ENCODE measurements around the gene KLRC3. TPM values are rescaled to one million over a fixed set of nuclear protein-coding genes. Genes with fewer than 3 reads are reported as not detected.
"Not testable (repeated sequence)": the region's sequence is repeated elsewhere in the genome, so short reads cannot be mapped to it uniquely, and the experiment has no call there.

Gene KLRC3
- total RNA-seq, 1 experiment from 2014 or later: not detected

GRCh38 chr12:10437601-10438000 lies 17.2 kb upstream of the KLRC3 start:
- H3K27ac Mint-ChIP-seq (ENCODE audit: unreplicated experiment); H3K27me3 Mint-ChIP-seq (ENCODE audit: unreplicated experiment); intact Hi-C loops (cut with micrococcal nuclease; ENCODE audit: unreplicated experiment); CTCF ChIA-PET; DNase-seq; H3K9me3 Mint-ChIP-seq (ENCODE audit: low read depth, unreplicated experiment); H3K36me3 Mint-ChIP-seq (ENCODE audit: insufficient read depth, unreplicated experiment); H3K4me3 Mint-ChIP-seq (ENCODE audit: low read depth, unreplicated experiment); BruUV-seq (replicated peaks); H3K4me1 Mint-ChIP-seq (ENCODE audit: low read depth, unreplicated experiment): not testable (repeated sequence)

GRCh38 chr12:10435816-10436215 lies 15.4 kb upstream of the KLRC3 start, which contains the start of gene KLRC2:
Gene KLRC2 (minus strand): TSS chr12:10436010. CDS start chr12:10435986, 24 bp downstream.
- H3K27me3 Mint-ChIP-seq (ENCODE audit: unreplicated experiment); H3K4me1 Mint-ChIP-seq (ENCODE audit: low read depth, unreplicated experiment); H3K27ac Mint-ChIP-seq (ENCODE audit: unreplicated experiment); H3K9me3 Mint-ChIP-seq (ENCODE audit: low read depth, unreplicated experiment); CTCF ChIA-PET; intact Hi-C loops (cut with micrococcal nuclease; ENCODE audit: unreplicated experiment); BruUV-seq (replicated peaks); H3K4me3 Mint-ChIP-seq (ENCODE audit: low read depth, unreplicated experiment); H3K36me3 Mint-ChIP-seq (ENCODE audit: insufficient read depth, unreplicated experiment): not testable (repeated sequence)
- peak; percentile 15 for DNase-seq

- intact Hi-C loops (cut with micrococcal nuclease; ENCODE audit: unreplicated experiment); H3K4me3 Mint-ChIP-seq (ENCODE audit: low read depth, unreplicated experiment); H3K4me1 Mint-ChIP-seq (ENCODE audit: low read depth, unreplicated experiment); BruUV-seq (replicated peaks); DNase-seq; CTCF ChIA-PET; H3K27ac Mint-ChIP-seq (ENCODE audit: unreplicated experiment); H3K36me3 Mint-ChIP-seq (ENCODE audit: insufficient read depth, unreplicated experiment); H3K9me3 Mint-ChIP-seq (ENCODE audit: low read depth, unreplicated experiment); H3K27me3 Mint-ChIP-seq (ENCODE audit: unreplicated experiment): not testable (repeated sequence)
Observed at GRCh38 chr12:10430623-10431022, 10.2 kb upstream of the KLRC3 start.

- H3K27ac Mint-ChIP-seq (ENCODE audit: unreplicated experiment); H3K4me1 Mint-ChIP-seq (ENCODE audit: low read depth, unreplicated experiment); CTCF ChIA-PET; intact Hi-C loops (cut with micrococcal nuclease; ENCODE audit: unreplicated experiment); DNase-seq; H3K36me3 Mint-ChIP-seq (ENCODE audit: insufficient read depth, unreplicated experiment); H3K27me3 Mint-ChIP-seq (ENCODE audit: unreplicated experiment); H3K4me3 Mint-ChIP-seq (ENCODE audit: low read depth, unreplicated experiment); BruUV-seq (replicated peaks); H3K9me3 Mint-ChIP-seq (ENCODE audit: low read depth, unreplicated experiment): not testable (repeated sequence)
Observed at GRCh38 chr12:10425938-10426337, 5.5 kb upstream of the KLRC3 start.

GRCh38 chr12:10424260-10424899 lies 4.0 kb upstream of the KLRC3 start:
- H3K9me3 Mint-ChIP-seq (ENCODE audit: low read depth, unreplicated experiment); H3K4me1 Mint-ChIP-seq (ENCODE audit: low read depth, unreplicated experiment); DNase-seq; CTCF ChIA-PET; H3K4me3 Mint-ChIP-seq (ENCODE audit: low read depth, unreplicated experiment); intact Hi-C loops (cut with micrococcal nuclease; ENCODE audit: unreplicated experiment); H3K27ac Mint-ChIP-seq (ENCODE audit: unreplicated experiment); BruUV-seq (replicated peaks); H3K36me3 Mint-ChIP-seq (ENCODE audit: insufficient read depth, unreplicated experiment); H3K27me3 Mint-ChIP-seq (ENCODE audit: unreplicated experiment): not testable (repeated sequence)

- H3K9me3 Mint-ChIP-seq (ENCODE audit: low read depth, unreplicated experiment); H3K4me3 Mint-ChIP-seq (ENCODE audit: low read depth, unreplicated experiment); H3K27ac Mint-ChIP-seq (ENCODE audit: unreplicated experiment); H3K27me3 Mint-ChIP-seq (ENCODE audit: unreplicated experiment); CTCF ChIA-PET; intact Hi-C loops (cut with micrococcal nuclease; ENCODE audit: unreplicated experiment); BruUV-seq (replicated peaks); DNase-seq; H3K4me1 Mint-ChIP-seq (ENCODE audit: low read depth, unreplicated experiment); H3K36me3 Mint-ChIP-seq (ENCODE audit: insufficient read depth, unreplicated experiment): not testable (repeated sequence)
Observed at GRCh38 chr12:10422159-10422558, 1.8 kb upstream of the KLRC3 start.

GRCh38 chr12:10409392-10409791 lies 11.0 kb downstream of the KLRC3 start, which contains the start of gene KLRC4:
Gene KLRC4 (minus strand): TSS chr12:10409757. CDS start chr12:10409575, 182 bp downstream.
- no peaks in the 10 kb centered on the region for H3K9me3 Mint-ChIP-seq (ENCODE audit: low read depth, unreplicated experiment)
- no peak for TF ChIP-seq CTCF (IDR thresholded peaks at IDR 0.05; ENCODE audit: unreplicated experiment)
- H3K27me3 Mint-ChIP-seq (ENCODE audit: unreplicated experiment): no peaks in the 10 kb centered on the region
- no TSS peak for BruUV-seq (replicated peaks)
- intact Hi-C loops (cut with micrococcal nuclease; ENCODE audit: unreplicated experiment): no loop called here
- no peaks in the 10 kb centered on the region for H3K4me1 Mint-ChIP-seq (ENCODE audit: low read depth, unreplicated experiment)
- H3K4me3 Mint-ChIP-seq (ENCODE audit: low read depth, unreplicated experiment): no peak within 1 kb of the TSS
- DNase-seq: no peak
- H3K27ac Mint-ChIP-seq (ENCODE audit: unreplicated experiment): no peak within 1 kb of the TSS
- CTCF ChIA-PET: no interaction called here
- H3K36me3 Mint-ChIP-seq (ENCODE audit: insufficient read depth, unreplicated experiment): no peaks in the 10 kb centered on the region
